Neuronal stem cell (in vitro differentiated cells): ENCODE data around the gene CHID1.

Experiments used
- DNase-seq: peaks from one replicate; pipeline ENCODE4 v3.0.0-alpha.2; 2013; ENCODE audit warnings: low spot score
- H2AFZ ChIP-seq: one replicate; pipeline ENCODE4 v1.6.1; 2013; ENCODE audit warnings: mild to moderate bottlenecking, low read length, inconsistent platforms
- H2AK5ac ChIP-seq: 2 replicates; pipeline ENCODE4 v1.6.1; 2013; ENCODE audit warnings: low read depth, mild to moderate bottlenecking, inconsistent platforms, low read length, moderate library complexity, mixed read lengths
- H2BK120ac ChIP-seq: 2 replicates; pipeline ENCODE4 v1.6.1; 2013; ENCODE audit warnings: low read depth, mild to moderate bottlenecking, inconsistent platforms, low read length, moderate library complexity, mixed read lengths
- H2BK12ac ChIP-seq: one replicate; pipeline ENCODE4 v1.6.1; 2013; ENCODE audit warnings: low read length, inconsistent platforms
- H2BK15ac ChIP-seq: 2 replicates; pipeline ENCODE4 v1.6.1; 2013; ENCODE audit warnings: mild to moderate bottlenecking, low read length, inconsistent platforms, mixed read lengths
- H2BK5ac ChIP-seq: one replicate; pipeline ENCODE4 v1.6.1; 2013; ENCODE audit warnings: inconsistent platforms, mild to moderate bottlenecking, low read length, moderate library complexity
- H3K14ac ChIP-seq: one replicate; pipeline ENCODE4 v1.6.1; 2013; ENCODE audit warnings: low read length, inconsistent platforms
- H3K18ac ChIP-seq: 2 replicates; pipeline ENCODE4 v1.6.1; 2013; ENCODE audit warnings: low read length, inconsistent platforms
- H3K23ac ChIP-seq: 2 replicates; pipeline ENCODE4 v1.6.1; 2013; ENCODE audit warnings: low read depth, mild to moderate bottlenecking, mixed read lengths, low read length, inconsistent platforms; ENCODE audit not compliant: poor library complexity
- H3K27ac ChIP-seq: replicated peaks from 3 replicates; pipeline ENCODE4 v1.5.1; 2013; ENCODE audit warnings: low read length, inconsistent platforms
- H3K27me3 ChIP-seq, 3 experiments: 2 replicates each; pipeline ENCODE4 v1.6.1; 2013; ENCODE audit warnings: low read length in 3 of 3, mild to moderate bottlenecking in 2 of 3, inconsistent platforms in 1 of 3, low read depth in 1 of 3, mixed read lengths in 1 of 3, moderate library complexity in 1 of 3; ENCODE audit not compliant: control insufficient read depth in 3 of 3, insufficient read depth in 3 of 3
- H3K36me3 ChIP-seq, 2 donors: replicated peaks in 1 of 2; 2 replicates each; pipeline ENCODE4 v1.6.1; 2013; ENCODE audit warnings: low read length in 2 of 2; ENCODE audit not compliant: control insufficient read depth in 2 of 2, insufficient read depth in 2 of 2
- H3K4ac ChIP-seq: 2 replicates; pipeline ENCODE4 v1.6.1; 2013; ENCODE audit warnings: inconsistent platforms, mild to moderate bottlenecking, low read length, moderate library complexity
- H3K4me1 ChIP-seq, 2 donors: 1 replicate in 1 of 2; 2 replicates in 1 of 2; pipeline ENCODE4 v1.6.1; 2013; ENCODE audit warnings: low read length in 2 of 2, low read depth in 1 of 2; ENCODE audit not compliant: control insufficient read depth in 2 of 2, insufficient read depth in 1 of 2
- H3K4me2 ChIP-seq: one replicate; pipeline ENCODE4 v1.6.1; 2013; ENCODE audit warnings: mild to moderate bottlenecking, low read length, inconsistent platforms; ENCODE audit not compliant: insufficient read depth, poor library complexity, severe bottlenecking
- H3K4me3 ChIP-seq, 2 donors: 2 replicates each; pipeline ENCODE4 v1.5.1; 2013; ENCODE audit warnings: low read length in 2 of 2, mild to moderate bottlenecking in 2 of 2, inconsistent platforms in 1 of 2, moderate library complexity in 1 of 2
- H3K79me1 ChIP-seq: one replicate; pipeline ENCODE4 v1.6.1; 2013; ENCODE audit warnings: low read depth, mild to moderate bottlenecking, inconsistent platforms, low read length, moderate library complexity
- H3K9ac ChIP-seq: one replicate; pipeline ENCODE4 v1.6.1; 2013; ENCODE audit warnings: mild to moderate bottlenecking, low read depth, low read length, inconsistent platforms; ENCODE audit not compliant: poor library complexity
- H3K9me3 ChIP-seq, 2 donors: replicated peaks in 1 of 2; 2 replicates each; pipeline versions ENCODE3 to v1.6.1; 2013; ENCODE audit warnings: low read length in 2 of 2, mild to moderate bottlenecking in 2 of 2, inconsistent platforms in 1 of 2, low read depth in 1 of 2, mixed read lengths in 1 of 2, moderate library complexity in 1 of 2; ENCODE audit not compliant: control insufficient read depth in 2 of 2, insufficient read depth in 1 of 2
- H4K8ac ChIP-seq: one replicate; pipeline ENCODE4 v1.6.1; 2013; ENCODE audit warnings: low read depth, mild to moderate bottlenecking, inconsistent platforms, low read length, moderate library complexity
- H4K91ac ChIP-seq: one replicate; pipeline ENCODE4 v1.6.1; 2013; ENCODE audit warnings: low read length, low read depth, mild to moderate bottlenecking, inconsistent platforms; ENCODE audit not compliant: poor library complexity
- WGBS, 2 donors: extraction: QIAGEN DNeasy Blood & Tissue Kit; methylation state at CpG; one replicate each; pipeline ENCODE4 v1.1.7; 2013; ENCODE audit warnings: missing lambda C conversion rate in 2 of 2, mixed read lengths in 1 of 2; ENCODE audit not compliant: insufficient read length in 2 of 2, insufficient replicate concordance in 1 of 2; ENCODE audit errors: extremely low coverage in 2 of 2; 5-methylcytosine and 5-hydroxymethylcytosine counted together

CHID1 gene

DNA sequence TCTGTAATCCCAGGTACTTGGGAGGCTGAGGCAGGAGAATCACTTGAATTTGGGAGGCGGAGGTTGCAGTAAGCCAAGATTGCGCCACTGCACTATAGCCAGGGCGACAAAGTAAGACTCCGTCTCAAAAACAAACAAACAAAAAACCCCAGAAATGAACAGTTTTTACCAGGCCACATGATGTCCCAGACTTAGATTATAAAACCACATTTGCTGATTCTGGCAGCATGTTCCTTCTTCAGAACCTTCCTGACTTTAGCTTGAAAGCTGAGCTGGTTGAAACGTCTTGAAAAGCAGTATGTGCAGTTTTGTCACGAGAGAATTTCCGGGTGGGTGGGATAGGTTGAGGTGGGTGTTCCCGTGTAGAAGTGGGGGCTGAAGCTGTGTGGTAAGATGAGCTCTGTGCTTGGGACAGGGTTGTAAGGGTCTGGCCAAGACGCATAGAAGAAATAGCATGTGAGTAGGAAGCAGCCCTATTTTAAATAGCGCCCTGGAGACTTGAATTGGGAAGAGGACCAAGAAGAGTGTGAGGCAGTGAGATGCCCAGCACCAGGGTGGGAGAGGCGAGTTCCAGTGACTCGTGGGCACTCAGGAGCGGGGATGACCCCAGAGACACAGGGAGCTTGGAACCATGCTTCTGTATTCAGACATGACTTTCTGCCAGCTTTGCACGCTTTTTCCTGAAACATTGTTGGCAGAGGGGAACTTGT lies 22.7 kb upstream of the CHID1 start:
- no peak overlapping the region for H3K4me2 ChIP-seq
- H3K27ac ChIP-seq, result no peak overlapping the region
- H3K23ac ChIP-seq, result no peak overlapping the region
- H3K18ac ChIP-seq, result no peak overlapping the region
- no peak overlapping the region for H4K91ac ChIP-seq
- H2BK120ac ChIP-seq, result no peak overlapping the region
- no peaks in the 10 kb centered on the region for H3K27me3 ChIP-seq
- no peak overlapping the region for H3K14ac ChIP-seq
- H2BK12ac ChIP-seq, result no peak overlapping the region
- no peak overlapping the region for H2BK5ac ChIP-seq
- H3K36me3 ChIP-seq, result peaks cover 2 to 20% of the 10 kb centered on the region in 2 donors
- H3K4me1 ChIP-seq, result peaks cover 0 to 10% of the 10 kb centered on the region in 2 donors
- no peak overlapping the region for H4K8ac ChIP-seq
- peaks cover 6% of the 10 kb centered on the region for H3K79me1 ChIP-seq
- H2AK5ac ChIP-seq, result no peak overlapping the region
- H2BK15ac ChIP-seq, result no peak overlapping the region
- H3K4me3 ChIP-seq, result no peak overlapping the region
- no CpG with 5 or more reads among the region's 14 CpGs for WGBS, 2 donors
- H2AFZ ChIP-seq, result no peak overlapping the region
- H3K9me3 ChIP-seq, result no peaks in the 10 kb centered on the region
- no peak overlapping the region for H3K9ac ChIP-seq
- H3K4ac ChIP-seq, result no peak overlapping the region
- DNase-seq, result no peak

DNA sequence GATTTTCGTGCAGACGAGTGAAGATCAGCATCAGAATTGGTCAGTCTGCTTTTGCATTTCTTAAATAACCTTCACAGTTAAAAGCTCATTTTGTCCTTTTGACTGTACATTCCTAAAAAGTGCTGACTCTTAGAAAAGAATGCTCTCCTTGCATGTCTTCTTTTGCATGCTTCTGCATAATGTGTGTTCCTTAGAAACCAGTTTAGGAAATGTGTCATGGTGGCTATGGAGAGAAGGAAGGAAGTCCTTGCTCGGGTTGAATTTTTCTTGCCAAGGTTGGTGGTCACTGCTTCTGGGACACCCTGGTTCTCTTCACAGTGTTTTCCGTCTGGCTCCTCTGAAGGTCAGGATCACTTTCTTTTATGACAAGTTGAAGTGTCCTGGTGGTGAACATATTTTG lies 21.8 kb upstream of the CHID1 start:
- Histone ChIP-seq H3K4me1 (peaks cover 0 to 8% of the 10 kb centered on the region in 2 donors), H2BK5ac (no peak overlapping the region), H3K4ac (no peak overlapping the region), H3K14ac (no peak overlapping the region), H3K27me3 (no peaks in the 10 kb centered on the region), H2AK5ac (no peak overlapping the region), H3K27ac (no peak overlapping the region), H3K9ac (no peak overlapping the region), H3K4me3 (no peak overlapping the region), H3K9me3 (no peaks in the 10 kb centered on the region), H3K18ac (no peak overlapping the region), H4K8ac (no peak overlapping the region), H3K4me2 (no peak overlapping the region), H3K79me1 (peaks cover 6% of the 10 kb centered on the region), H2AFZ (no peak overlapping the region), H4K91ac (no peak overlapping the region), H3K23ac (no peak overlapping the region), H2BK12ac (no peak overlapping the region), H3K36me3 (peaks cover 2 to 29% of the 10 kb centered on the region in 2 donors), H2BK15ac (no peak overlapping the region), H2BK120ac (no peak overlapping the region)
- no peak for DNase-seq
- no CpG with 5 or more reads among the region's 4 CpGs for WGBS, 2 donors

DNA sequence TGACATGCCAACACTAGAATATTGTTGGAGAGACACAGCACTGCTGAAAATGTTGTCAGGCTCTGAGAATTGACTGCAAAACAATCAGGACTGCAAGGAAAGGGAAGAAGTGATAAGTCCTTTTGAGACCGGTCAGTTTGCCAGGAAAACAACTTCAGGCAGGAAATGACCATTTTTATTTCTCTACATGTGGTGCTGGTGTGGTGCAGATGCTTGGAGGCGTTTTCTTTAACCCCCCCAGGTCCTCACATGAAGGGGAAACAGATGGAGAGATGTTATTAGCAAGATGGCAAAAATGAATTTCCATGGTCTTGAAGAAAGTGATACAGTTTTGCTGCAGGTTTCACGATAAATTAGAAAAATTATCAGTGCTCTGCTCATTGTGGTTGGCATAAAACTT lies 20.8 kb upstream of the CHID1 start:
- Histone ChIP-seq H3K27me3 (no peaks in the 10 kb centered on the region), H3K36me3 (peaks cover 6 to 32% of the 10 kb centered on the region in 2 donors), H3K18ac (no peak overlapping the region), H4K8ac (no peak overlapping the region), H3K4me2 (no peak overlapping the region), H2AK5ac (no peak overlapping the region), H2BK15ac (no peak overlapping the region), H3K79me1 (peaks cover 7% of the 10 kb centered on the region), H3K4me1 (peaks cover 6 to 11% of the 10 kb centered on the region in 2 donors), H3K9me3 (no peaks in the 10 kb centered on the region), H3K4ac (no peak overlapping the region), H3K9ac (no peak overlapping the region), H4K91ac (no peak overlapping the region), H3K27ac (no peak overlapping the region), H2AFZ (no peak overlapping the region), H2BK12ac (no peak overlapping the region), H3K23ac (no peak overlapping the region), H2BK5ac (no peak overlapping the region), H3K14ac (no peak overlapping the region), H3K4me3 (no peak overlapping the region), H2BK120ac (no peak overlapping the region)
- DNase-seq, result no peak
- no CpG with 5 or more reads among the region's 3 CpGs for WGBS, 2 donors

DNA sequence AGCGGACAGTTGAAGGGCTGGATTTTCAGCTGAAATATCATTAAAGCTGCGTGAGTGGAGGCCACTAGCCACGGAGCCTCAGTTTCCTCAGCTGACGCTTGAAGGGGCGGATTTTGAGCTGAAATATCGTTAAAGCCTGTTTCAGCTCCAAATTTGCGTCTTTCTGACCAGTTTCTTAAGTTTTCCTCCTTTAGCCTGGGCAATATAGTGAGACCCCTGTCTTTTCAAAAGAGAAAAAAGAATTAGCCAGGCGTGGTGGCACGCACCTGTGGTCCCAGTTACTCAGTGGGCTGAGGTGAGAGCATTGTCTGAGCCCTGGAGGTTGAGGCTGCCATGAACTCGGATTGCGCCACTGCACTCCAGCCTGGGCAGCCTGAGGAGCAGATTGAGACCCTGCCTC lies 18.8 kb upstream of the CHID1 start:
- peaks cover 7% of the 10 kb centered on the region for H3K79me1 ChIP-seq
- no peak overlapping the region for H3K23ac ChIP-seq
- no peaks in the 10 kb centered on the region for H3K27me3 ChIP-seq
- no peak overlapping the region for H4K8ac ChIP-seq
- no peak overlapping the region for H4K91ac ChIP-seq
- no peak overlapping the region for H2AFZ ChIP-seq
- no peak for DNase-seq
- H3K14ac ChIP-seq, result no peak overlapping the region
- H3K36me3 ChIP-seq, result peaks cover 6 to 31% of the 10 kb centered on the region in 2 donors
- no peak overlapping the region for H2BK15ac ChIP-seq
- H3K4me3 ChIP-seq, result no peak overlapping the region
- no peak overlapping the region for H3K4me2 ChIP-seq
- no peak overlapping the region for H2BK12ac ChIP-seq
- no peak overlapping the region for H3K27ac ChIP-seq
- H3K4ac ChIP-seq, result no peak overlapping the region
- H2BK120ac ChIP-seq, result no peak overlapping the region
- no peak overlapping the region for H2AK5ac ChIP-seq
- WGBS, 2 donors, result no CpG with 5 or more reads among the region's 11 CpGs
- peaks cover 6 to 11% of the 10 kb centered on the region in 2 donors for H3K4me1 ChIP-seq
- H3K9me3 ChIP-seq, result no peaks in the 10 kb centered on the region
- H3K18ac ChIP-seq, result no peak overlapping the region
- H3K9ac ChIP-seq, result no peak overlapping the region
- no peak overlapping the region for H2BK5ac ChIP-seq
